ENCODE results near the gene ZNF496. TPM values are rescaled to one million over a fixed set of nuclear protein-coding genes. Genes with fewer than 3 reads are reported as not detected.

ZNF496 gene
- total and polyA plus RNA-seq, 2 of the 13 experiments (the other 11 are each of a cell fraction or from before 2014, with no cell fraction given): 14.8 to 18.6 TPM

GRCh38 chr1:247375747-247376146 is 44.1 kb upstream of the ZNF496 start:
- Histone ChIP-seq H3K4me3 (replicated peaks in 1 of 3; ENCODE audit: insufficient read depth in 1 of 3, low read depth in 2 of 3, low read length in 3 of 3) (no peak overlapping the region), H3K4me1 (ENCODE audit: insufficient read depth, low read length) (no peaks in the 10 kb centered on the region), H3K9me3 (ENCODE audit: low read length) (peaks cover 4% of the 10 kb centered on the region; the same call in 1 of the 2 replicates), H3K9ac (ENCODE audit: insufficient read depth, low read depth, low read length) (no peak overlapping the region), H3K27ac (ENCODE audit: extremely low read length, insufficient read depth, low read length) (no peak overlapping the region), H4K20me1 (ENCODE audit: insufficient read depth, low read length) (no peaks in the 10 kb centered on the region), H3K27me3 (ENCODE audit: control insufficient read depth in 1 of 2, insufficient read depth in 2 of 2, low read length in 2 of 2) (peaks cover 0 to 26% of the 10 kb centered on the region in 2 experiments; a peak in 3 of 5 replicates), H3K36me3 (replicated peaks in 1 of 2; ENCODE audit: control insufficient read depth in 1 of 2, insufficient read depth in 2 of 2, low read length in 2 of 2) (no peaks in the 10 kb centered on the region), H3K4me2 (ENCODE audit: low read depth, low read length) (no peak overlapping the region), H2AFZ (ENCODE audit: low read length) (no peak overlapping the region), H3K79me2 (ENCODE audit: insufficient read depth, low read length) (no peaks in the 10 kb centered on the region)
- POLR2A ChIA-PET: no interaction called here
- intact Hi-C loops (cut with micrococcal nuclease; ENCODE audit: unreplicated experiment) (no loop called here), in situ Hi-C loops (cut with HindIII; ENCODE audit: extremely low pct_ligation_motif_present, low pct_unique_long_range_greater_than_20kb) (no loop called here)
- no TSS peak for BruUV-seq (replicated peaks)
- WGBS (ENCODE audit: low lambda C conversion rate): 45% methylated on average over 11 of the region's 14 CpGs
- TF ChIP-seq ZNF75D (CRISPR knock-in tag; IDR thresholded peaks at IDR 0.05; ENCODE audit: borderline replicate concordance) (no peak), KLF13 (CRISPR knock-in tag; IDR thresholded peaks at IDR 0.05) (no peak), ZFP36L2 (CRISPR knock-in tag; IDR thresholded peaks at IDR 0.05) (no peak), FIP1L1 (IDR thresholded peaks at IDR 0.05; ENCODE audit: borderline replicate concordance, insufficient read depth, low read depth, low read length) (no peak), ZNF563 (CRISPR knock-in tag; IDR thresholded peaks at IDR 0.05) (no peak), ZBTB2 (CRISPR knock-in tag; IDR thresholded peaks at IDR 0.05; ENCODE audit: low read depth) (no peak), ZNF773 (CRISPR knock-in tag; IDR thresholded peaks at IDR 0.05; ENCODE audit: borderline replicate concordance) (no peak), ZFX (CRISPR knock-in tag; IDR thresholded peaks at IDR 0.05; ENCODE audit: low read depth) (no peak), POGK (CRISPR knock-in tag; conservative IDR thresholded peaks at IDR 0.05) (no peak), ZNF546 (CRISPR knock-in tag; conservative IDR thresholded peaks at IDR 0.05) (no peak), ZBTB25 (CRISPR knock-in tag; IDR thresholded peaks at IDR 0.05) (no peak), TRAFD1 (CRISPR knock-in tag; IDR thresholded peaks at IDR 0.05; ENCODE audit: borderline replicate concordance) (no peak), SOX5 (CRISPR knock-in tag; IDR thresholded peaks at IDR 0.05; ENCODE audit: borderline replicate concordance) (no peak), ZNF432 (CRISPR knock-in tag; IDR thresholded peaks at IDR 0.05; ENCODE audit: borderline replicate concordance) (no peak)
- ATAC-seq: no peak
- CTCF ChIA-PET (ENCODE audit: low intra/inter-chr PET ratio, low total read pairs): no interaction called here
- DNase-seq (ENCODE audit: low spot score): no peak
- no peak for FAIRE-seq
